ENCODE data around the gene CPLX1. TPM values are rescaled to one million over a fixed set of nuclear protein-coding genes. Genes with fewer than 3 reads are reported as not detected.

Gene CPLX1
- total RNA-seq, 1 donor from 2014 or later = 0.34 TPM

Other genes with a start within 250 kb of the CPLX1 start
- not detected in 2 replicates for gene TMEM271, start 249.8 kb downstream of the CPLX1 start, total RNA-seq
- gene PDE6B, start 200.6 kb downstream of the CPLX1 start, total RNA-seq = 7.3 and 7.5 TPM in 2 replicates
- 95.5 and 96.7 TPM in 2 replicates for gene ATP5ME, start 151.9 kb downstream of the CPLX1 start, total RNA-seq
- 7.3 and 13.6 TPM in 2 replicates for gene MYL5, start 151.6 kb downstream of the CPLX1 start, total RNA-seq
- 9.9 and 10.6 TPM in 2 replicates for gene SLC49A3, start 137.0 kb downstream of the CPLX1 start, total RNA-seq
- gene PCGF3, start 120.3 kb downstream of the CPLX1 start, total RNA-seq = 64.3 and 104 TPM in 2 replicates
- 76.1 and 93.5 TPM in 2 replicates for gene GAK, start 106.2 kb upstream of the CPLX1 start, total RNA-seq
- 12.6 and 13.5 TPM in 2 replicates for gene TMEM175, start 106.3 kb upstream of the CPLX1 start, total RNA-seq
- gene DGKQ, start 147.4 kb upstream of the CPLX1 start, total RNA-seq = 28.2 and 28.9 TPM in 2 replicates
- gene IDUA, start 160.9 kb upstream of the CPLX1 start, total RNA-seq = 14.1 and 19.6 TPM in 2 replicates
- gene SLC26A1, start 167.3 kb upstream of the CPLX1 start, total RNA-seq = 0.19 TPM in 1 of 2 replicates, not detected in the other
- 12.8 and 20.8 TPM in 2 replicates for gene FGFRL1, start 185.5 kb upstream of the CPLX1 start, total RNA-seq